ENCODE measurements around the gene NTPCR. TPM values are rescaled to one million over a fixed set of nuclear protein-coding genes. Genes with fewer than 3 reads are reported as not detected.

The NTPCR gene
- total RNA-seq, 1 experiment from 2014 or later = 34.2 TPM

- H3K27me3 ChIP-seq (ENCODE audit: insufficient read depth, low read length) = no peaks in the 10 kb centered on the region
- intact Hi-C loops (cut with micrococcal nuclease) = no loop called here
- no peak overlapping the region for H3K9ac ChIP-seq (ENCODE audit: low read length)
- H3K27ac ChIP-seq (ENCODE audit: low read depth, low read length) = no peak overlapping the region
- BruUV-seq (replicated peaks) = no TSS peak
- H3K4me2 ChIP-seq (ENCODE audit: low read length) = no peak overlapping the region
- H3K9me3 ChIP-seq (ENCODE audit: control insufficient read depth in 1 of 2, insufficient read depth in 1 of 2, low read depth in 1 of 2, low read length in 2 of 2) = no peaks in the 10 kb centered on the region
- H4K20me1 ChIP-seq (ENCODE audit: insufficient read depth) = no peaks in the 10 kb centered on the region
- no peak for TF ChIP-seq CEBPB (IDR thresholded peaks at IDR 0.05; ENCODE audit: low read depth)
- no peak for TF ChIP-seq EZH2phosphoT487 (IDR thresholded peaks at IDR 0.05; ENCODE audit: borderline replicate concordance)
- TF ChIP-seq RAD21 (IDR thresholded peaks at IDR 0.05; ENCODE audit: low read depth) = no peak
- TF ChIP-seq MAX (IDR thresholded peaks at IDR 0.05) = no peak
- no peak for TF ChIP-seq ZNF274 (IDR thresholded peaks at IDR 0.05; ENCODE audit: low read depth, low read length)
- no peak for TF ChIP-seq POLR2AphosphoS5 (IDR thresholded peaks at IDR 0.05; ENCODE audit: low read depth, low read length)
- TF ChIP-seq SIN3A (IDR thresholded peaks at IDR 0.05; ENCODE audit: low read depth) = no peak
- no peak for TF ChIP-seq FOSL1 (IDR thresholded peaks at IDR 0.05; ENCODE audit: low read depth)
- TF ChIP-seq ATF3 (IDR thresholded peaks at IDR 0.05) = no peak
- TF ChIP-seq EGR1 (IDR thresholded peaks at IDR 0.05; ENCODE audit: low read depth) = no peak
- TF ChIP-seq SP1 (IDR thresholded peaks at IDR 0.05; ENCODE audit: low read depth) = no peak
- H3K36me3 ChIP-seq (ENCODE audit: control insufficient read depth in 1 of 2, insufficient read depth in 2 of 2, low read length in 2 of 2) = no peaks in the 10 kb centered on the region
- H3K9me2 ChIP-seq (ENCODE audit: insufficient read depth) = no peaks in the 10 kb centered on the region
- no peak overlapping the region for H3K4me3 ChIP-seq (replicated peaks in 1 of 2; ENCODE audit: low read depth in 1 of 2, low read length in 2 of 2)
- POLR2A ChIA-PET = no interaction called here
- no peak overlapping the region for H2AFZ ChIP-seq (ENCODE audit: low read depth, low read length, poor library complexity, severe bottlenecking)
- H3K4me1 ChIP-seq (ENCODE audit: control insufficient read depth in 1 of 2, insufficient read depth in 2 of 2, low read length in 2 of 2) = peaks cover 0 to 3% of the 10 kb centered on the region in 2 experiments; a peak in 1 of 4 replicates
- DNase-seq (ENCODE audit: low read depth, low spot score) = no peak
- RAD21 ChIA-PET (ENCODE audit: low non-redundant PET in 1 of 2, low total read pairs in 2 of 2, uncharacterized antibody in 2 of 2, unreplicated experiment in 2 of 2) = no interaction called here
- CTCF ChIA-PET = no interaction called here
- no peak for ATAC-seq
- H3K79me2 ChIP-seq (ENCODE audit: insufficient read depth, low read length) = no peaks in the 10 kb centered on the region
Observed at GRCh38 chr1:233027046-233027445, 76.6 kb downstream of the NTPCR start.

GRCh38 chr1:233031521-233031920 lies 81.1 kb downstream of the NTPCR start:
- no peaks in the 10 kb centered on the region for H3K4me1 ChIP-seq (ENCODE audit: control insufficient read depth in 1 of 2, insufficient read depth in 2 of 2, low read length in 2 of 2)
- TF ChIP-seq EZH2 (IDR thresholded peaks at IDR 0.05) = no peak
- no peak for TF ChIP-seq CEBPB (IDR thresholded peaks at IDR 0.05; ENCODE audit: low read depth)
- no peak for TF ChIP-seq REST (IDR thresholded peaks at IDR 0.05; ENCODE audit: low read depth)
- no peak for TF ChIP-seq EGR1 (IDR thresholded peaks at IDR 0.05; ENCODE audit: low read depth)
- TF ChIP-seq ZFX (IDR thresholded peaks at IDR 0.05) = no peak
- no peak for TF ChIP-seq ATF3 (IDR thresholded peaks at IDR 0.05)
- no peak for TF ChIP-seq SRF (IDR thresholded peaks at IDR 0.05; ENCODE audit: low read depth)
- no peak for TF ChIP-seq MAX (IDR thresholded peaks at IDR 0.05)
- no peak for TF ChIP-seq ZBTB33 (IDR thresholded peaks at IDR 0.05; ENCODE audit: extremely low read depth, insufficient replicate concordance, low read length)

More at GRCh38 chr1:233031521-233031920, 81.1 kb downstream of the NTPCR start:
- H3K79me2 ChIP-seq (ENCODE audit: insufficient read depth, low read length) = no peaks in the 10 kb centered on the region
- BruUV-seq (replicated peaks) = no TSS peak
- ChIA-PET CTCF (no interaction called here), POLR2A (no interaction called here), RAD21 (ENCODE audit: low non-redundant PET in 1 of 2, low total read pairs in 2 of 2, uncharacterized antibody in 2 of 2, unreplicated experiment in 2 of 2) (no interaction called here)
- intact Hi-C loops (cut with micrococcal nuclease) = no loop called here
- H3K4me2 ChIP-seq (ENCODE audit: low read length) = no peak overlapping the region
- H3K36me3 ChIP-seq (ENCODE audit: control insufficient read depth in 1 of 2, insufficient read depth in 2 of 2, low read length in 2 of 2) = no peaks in the 10 kb centered on the region
- no peak overlapping the region for H3K4me3 ChIP-seq (replicated peaks in 1 of 2; ENCODE audit: low read depth in 1 of 2, low read length in 2 of 2)
- no peak overlapping the region for H2AFZ ChIP-seq (ENCODE audit: low read depth, low read length, poor library complexity, severe bottlenecking)
- H3K9ac ChIP-seq (ENCODE audit: low read length) = no peak overlapping the region
- H3K9me2 ChIP-seq (ENCODE audit: insufficient read depth) = no peaks in the 10 kb centered on the region
- H3K9me3 ChIP-seq (ENCODE audit: control insufficient read depth in 1 of 2, insufficient read depth in 1 of 2, low read depth in 1 of 2, low read length in 2 of 2) = no peaks in the 10 kb centered on the region
- no peaks in the 10 kb centered on the region for H3K27me3 ChIP-seq (ENCODE audit: insufficient read depth, low read length)
- H3K27ac ChIP-seq (ENCODE audit: low read depth, low read length) = no peak overlapping the region
- no peaks in the 10 kb centered on the region for H4K20me1 ChIP-seq (ENCODE audit: insufficient read depth)
- no peak for ATAC-seq
- no peak for DNase-seq (ENCODE audit: low read depth, low spot score)

Data from HCT116 (cell line).